IPS-11a (cell line): Measurements from ENCODE around the gene NALF2.

Experiments
- H3K4me3 ChIP-seq: one replicate; pipeline ENCODE4 v1.5.1; 2013; ENCODE audit warnings: low read depth, low read length, control low read depth

Gene NALF2

DNA sequence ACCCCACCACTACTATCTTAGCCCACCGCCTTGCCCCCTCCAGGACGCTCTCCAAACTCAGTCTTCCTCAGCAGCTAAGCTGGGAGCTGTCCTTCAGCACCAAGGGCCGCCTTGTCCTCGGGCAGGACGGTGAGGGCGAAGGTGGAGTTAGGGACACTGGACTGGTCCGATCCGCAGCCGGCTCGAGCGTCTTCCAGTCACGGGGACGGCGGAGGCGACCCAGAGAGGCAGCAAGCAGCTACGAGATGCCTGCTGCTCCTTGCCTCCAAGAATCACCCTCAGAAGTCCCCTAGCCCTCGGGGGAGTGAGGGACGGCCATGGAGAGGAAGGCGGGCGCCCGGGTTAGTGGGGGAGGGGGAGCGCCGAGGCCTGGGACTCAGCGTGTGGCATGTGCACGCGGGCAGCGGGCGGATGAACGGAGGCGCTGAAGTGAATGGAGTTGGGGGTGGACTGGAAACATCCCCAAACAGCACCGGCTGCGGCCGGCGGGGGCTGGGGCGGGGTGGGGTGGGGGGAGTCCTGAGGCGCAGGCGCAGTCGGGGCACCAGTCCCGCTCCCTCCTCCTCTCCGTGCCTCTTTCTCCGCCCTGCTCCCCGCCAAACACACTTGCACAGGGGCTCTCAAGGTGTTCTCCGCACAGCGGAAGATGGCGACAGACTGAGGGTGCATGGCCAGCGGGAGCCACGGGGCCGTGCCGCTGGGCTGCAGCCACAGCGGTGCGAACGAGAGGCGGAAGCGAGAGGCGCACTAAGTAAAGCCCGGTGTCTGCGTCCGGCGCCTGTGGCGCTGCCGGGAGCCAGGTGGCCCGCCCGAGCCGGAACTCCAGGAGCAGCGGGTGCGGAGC lies at the start of gene NALF2:
TSS of gene NALF2 (plus strand) at position 545 of the 844 bp plus-strand sequence. CDS start 957 bp downstream, outside the sequence.
- H3K4me3 ChIP-seq: peak within 1 kb of the TSS; percentile 45

DNA sequence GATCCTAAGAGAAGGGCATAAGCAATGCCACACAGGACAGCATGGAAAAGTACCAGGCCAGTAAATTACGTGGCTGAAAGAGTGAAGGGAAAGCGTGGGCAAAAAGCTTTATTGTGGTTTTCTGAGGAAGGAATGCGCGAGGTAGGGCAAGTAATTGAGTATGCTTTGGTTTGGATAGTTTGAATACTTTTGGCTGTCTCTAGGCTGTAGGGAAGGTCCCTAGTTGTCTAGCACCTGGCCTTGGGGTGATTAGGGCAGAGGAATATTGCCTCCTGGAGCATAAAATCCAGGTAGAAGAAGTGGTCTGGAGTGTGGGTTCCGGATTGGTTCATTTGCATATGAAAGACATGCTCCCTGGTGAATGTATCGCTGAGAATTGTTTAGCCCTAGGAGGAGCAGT lies 46.4 kb upstream of the NALF2 start:
- H3K4me3 ChIP-seq: no peak overlapping the region

- no peak overlapping the region for H3K4me3 ChIP-seq
Observed at GRCh38 chrX:69466546-69466945, 37.6 kb upstream of the NALF2 start.

DNA sequence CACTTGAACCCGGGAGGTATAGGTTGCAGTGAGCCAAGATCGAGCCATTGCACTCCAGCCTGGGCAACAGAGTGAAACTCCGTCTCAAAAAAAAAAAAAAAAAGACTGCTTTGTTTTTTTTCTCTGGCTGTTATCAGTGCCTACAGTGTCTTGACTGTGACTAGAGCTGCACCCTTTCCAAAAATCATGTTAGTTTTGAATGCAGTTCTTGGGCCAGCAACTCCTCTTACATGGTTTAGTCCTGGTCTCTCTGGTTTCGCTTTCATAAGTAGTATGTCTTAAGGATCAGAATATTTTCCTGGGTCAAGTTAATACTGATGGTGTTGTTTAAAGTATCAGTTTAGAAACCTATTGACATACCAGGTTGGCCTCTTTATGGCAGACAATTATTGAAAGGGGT lies 34.2 kb upstream of the NALF2 start:
- H3K4me3 ChIP-seq: no peak overlapping the region

- H3K4me3 ChIP-seq: no peak overlapping the region
Observed at GRCh38 chrX:69489625-69490024, 14.5 kb upstream of the NALF2 start.

DNA sequence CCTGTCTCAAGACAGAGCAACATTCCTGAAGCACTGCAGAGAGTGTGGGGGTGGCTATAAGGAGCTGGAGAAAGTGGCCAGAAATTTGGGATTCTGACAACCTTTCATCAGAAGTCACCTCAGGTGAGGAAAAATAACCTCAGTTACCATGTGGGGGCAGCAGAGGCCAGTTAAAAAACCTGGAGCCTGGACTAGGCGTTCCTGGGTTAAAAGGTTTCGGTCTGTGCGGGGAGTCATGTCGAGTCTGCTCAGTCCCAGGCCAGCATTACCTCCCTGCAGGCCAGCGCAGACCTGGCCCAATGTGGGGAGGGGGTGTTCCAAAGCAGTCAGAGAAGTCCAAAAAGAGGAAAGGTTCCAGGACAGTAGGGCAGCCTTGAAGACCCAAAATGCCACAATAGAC lies 10.9 kb upstream of the NALF2 start:
- H3K4me3 ChIP-seq: no peak overlapping the region

DNA sequence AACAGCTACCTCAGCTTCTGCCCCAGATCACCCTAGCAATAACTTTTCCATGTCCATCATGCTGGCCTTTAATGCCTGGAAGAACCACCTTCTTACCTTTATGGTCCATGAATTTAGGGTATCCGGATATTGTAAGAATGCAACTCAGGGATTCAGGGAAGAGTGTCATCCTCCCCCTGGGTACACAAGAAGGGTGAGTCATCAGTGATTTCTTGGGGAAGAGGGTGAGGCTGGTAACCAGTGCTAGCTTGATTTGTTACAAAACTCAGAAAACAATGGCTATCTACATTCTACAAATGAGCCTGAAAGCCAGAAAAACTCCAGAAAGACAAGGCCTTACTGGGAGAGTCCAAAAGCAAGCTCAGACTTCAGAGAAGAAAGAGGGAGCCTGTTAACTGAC lies 10.4 kb upstream of the NALF2 start:
- H3K4me3 ChIP-seq: no peak overlapping the region

DNA sequence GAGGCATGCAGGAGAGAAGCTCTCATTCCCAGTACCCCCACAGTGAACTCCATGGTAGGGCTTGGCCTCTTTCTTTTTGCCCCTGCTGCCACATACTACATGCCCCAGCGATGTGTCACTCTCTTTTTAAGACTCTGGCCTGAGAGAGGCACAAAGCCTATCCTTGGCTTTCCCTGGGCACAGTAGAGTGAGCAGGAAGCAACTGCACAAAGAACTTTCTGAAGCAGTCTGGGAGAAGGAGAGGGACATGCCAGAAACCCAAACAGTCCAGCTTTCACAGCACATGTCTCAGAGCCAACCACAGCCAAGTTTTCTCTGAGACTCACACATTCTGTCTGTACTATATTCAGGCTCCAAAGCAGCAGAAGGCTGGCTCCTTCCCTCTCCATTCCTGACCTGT lies 7.9 kb upstream of the NALF2 start:
- H3K4me3 ChIP-seq: no peak overlapping the region

DNA sequence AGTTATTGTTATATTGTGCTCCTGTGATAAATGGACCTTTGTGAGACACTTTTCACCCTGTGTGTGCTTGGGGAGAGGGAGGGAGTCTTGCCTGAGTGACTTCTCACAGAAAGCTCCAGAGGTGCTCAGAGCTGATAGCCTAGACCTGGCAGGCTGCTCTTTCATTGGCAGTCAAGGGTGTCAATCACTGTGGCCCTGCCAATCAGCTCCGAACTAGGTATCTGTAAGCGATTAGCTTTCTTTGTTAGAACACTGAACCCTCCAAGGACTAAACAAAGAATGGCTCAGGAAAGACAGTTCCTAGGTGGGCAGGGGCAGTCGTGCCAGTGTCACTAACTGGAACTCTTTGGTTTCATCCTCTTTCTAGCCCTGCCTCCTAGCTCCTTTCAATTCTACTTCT lies 2.7 kb upstream of the NALF2 start:
- no peak overlapping the region for H3K4me3 ChIP-seq

DNA sequence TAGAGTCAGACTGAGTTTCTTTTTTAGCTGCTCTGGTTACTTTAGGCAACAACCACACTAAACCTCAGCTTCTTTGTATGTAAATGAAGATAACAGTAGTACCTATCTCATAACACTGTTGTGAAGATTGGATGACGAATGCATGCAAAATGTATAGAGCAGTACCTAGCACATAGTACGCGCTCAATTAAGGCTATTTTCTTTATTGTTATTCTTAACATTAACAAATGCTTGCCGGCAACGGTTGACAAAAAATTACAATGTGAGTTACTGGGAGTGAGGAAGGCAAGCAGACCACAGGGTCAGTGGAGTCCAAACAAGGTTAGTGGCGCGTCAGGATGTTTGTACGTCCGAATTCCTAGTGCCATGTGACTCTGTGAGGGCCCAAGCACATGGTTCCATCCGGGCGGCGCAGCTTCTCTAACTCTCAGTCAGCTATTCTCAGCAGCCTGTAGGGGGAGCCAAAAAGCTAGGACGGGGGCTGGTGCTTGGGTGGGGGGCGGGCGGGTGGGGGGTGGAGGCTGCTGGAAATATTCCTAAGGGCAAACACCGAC lies 821 bp upstream of the NALF2 start:
- no peak overlapping the region for H3K4me3 ChIP-seq

DNA sequence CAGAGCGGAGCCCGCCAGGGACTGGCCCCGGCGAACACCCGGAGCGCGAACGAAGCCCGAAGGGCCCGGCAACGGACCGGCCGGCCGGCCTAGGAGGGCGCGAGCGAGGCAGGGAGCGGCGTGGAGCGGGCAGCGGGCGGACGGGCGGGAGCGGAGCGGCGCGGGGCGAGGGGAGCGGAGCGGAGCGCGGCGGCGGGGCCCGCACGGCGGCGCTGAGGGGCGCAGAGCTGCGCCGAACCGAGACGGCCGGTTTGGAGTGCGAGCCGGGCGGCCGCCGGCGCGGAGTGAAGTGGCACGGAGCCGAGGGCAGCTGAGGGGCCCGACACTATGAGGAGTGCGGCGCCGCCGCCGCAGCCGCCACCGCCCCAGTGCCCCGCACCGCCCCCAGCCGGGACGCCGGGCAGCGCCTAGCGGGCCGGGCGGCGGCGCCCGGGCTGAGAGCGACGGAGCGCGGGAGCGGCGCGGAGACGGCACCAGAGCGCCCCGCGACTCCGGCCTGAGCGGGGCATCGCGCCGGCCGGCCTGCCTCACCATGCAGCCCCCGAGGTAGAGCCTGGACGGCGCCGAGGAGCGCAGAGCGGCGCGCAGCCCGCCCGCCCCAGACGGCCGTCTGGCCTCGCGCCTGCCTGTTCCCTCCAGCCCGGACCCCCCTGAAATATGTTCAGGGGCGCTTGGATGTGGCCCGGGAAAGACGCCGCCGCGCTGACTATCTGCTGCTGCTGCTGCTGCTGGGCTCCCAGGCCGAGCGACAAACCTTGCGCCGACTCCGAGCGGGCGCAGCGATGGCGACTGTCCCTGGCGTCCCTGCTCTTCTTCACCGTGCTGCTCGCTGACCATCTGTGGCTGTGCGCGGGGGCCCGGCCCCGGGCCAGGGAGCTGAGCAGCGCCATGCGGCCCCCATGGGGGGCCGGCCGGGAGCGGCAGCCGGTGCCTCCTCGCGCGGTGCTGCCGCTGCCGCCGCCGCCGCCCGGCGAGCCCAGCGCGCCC lies 793 bp downstream of the NALF2 start:
- H3K4me3 ChIP-seq: peak overlapping the region; percentile 45

DNA sequence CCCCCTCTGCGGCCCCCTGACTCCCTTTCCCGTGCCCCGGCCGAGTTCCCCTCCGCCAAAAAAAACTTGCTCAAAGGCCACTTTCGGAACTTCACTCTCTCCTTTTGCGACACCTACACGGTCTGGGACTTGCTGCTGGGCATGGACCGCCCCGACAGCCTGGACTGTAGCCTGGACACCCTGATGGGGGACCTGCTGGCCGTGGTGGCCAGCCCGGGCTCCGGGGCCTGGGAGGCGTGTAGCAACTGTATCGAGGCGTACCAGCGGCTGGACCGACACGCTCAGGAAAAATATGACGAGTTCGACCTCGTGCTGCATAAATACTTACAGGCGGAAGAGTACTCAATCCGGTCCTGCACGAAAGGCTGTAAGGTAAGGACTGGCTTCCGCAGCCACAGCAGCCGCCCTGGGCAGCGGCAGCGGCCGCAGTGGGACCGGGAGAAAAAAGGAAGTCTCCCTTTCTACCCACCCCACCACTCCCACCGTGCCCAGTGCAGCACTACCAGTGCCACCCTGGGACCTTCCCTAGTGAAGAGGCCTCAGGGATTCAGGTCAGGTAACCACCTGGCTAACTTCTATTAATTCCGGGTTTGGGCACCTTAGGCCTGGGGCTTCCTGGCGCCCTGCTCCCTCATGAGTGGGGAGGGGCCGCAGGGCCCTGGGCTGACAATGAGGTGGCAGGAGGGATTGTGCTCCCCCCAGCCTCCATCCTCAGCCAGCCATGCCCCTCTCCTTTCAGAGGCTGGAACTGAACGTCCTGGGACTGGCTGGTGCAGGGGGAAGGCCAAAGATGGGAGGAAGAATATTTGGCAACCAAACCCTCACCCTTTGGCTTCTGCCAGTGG lies 1.9 kb downstream of the NALF2 start:
- H3K4me3 ChIP-seq: peak overlapping the region; percentile 27

DNA sequence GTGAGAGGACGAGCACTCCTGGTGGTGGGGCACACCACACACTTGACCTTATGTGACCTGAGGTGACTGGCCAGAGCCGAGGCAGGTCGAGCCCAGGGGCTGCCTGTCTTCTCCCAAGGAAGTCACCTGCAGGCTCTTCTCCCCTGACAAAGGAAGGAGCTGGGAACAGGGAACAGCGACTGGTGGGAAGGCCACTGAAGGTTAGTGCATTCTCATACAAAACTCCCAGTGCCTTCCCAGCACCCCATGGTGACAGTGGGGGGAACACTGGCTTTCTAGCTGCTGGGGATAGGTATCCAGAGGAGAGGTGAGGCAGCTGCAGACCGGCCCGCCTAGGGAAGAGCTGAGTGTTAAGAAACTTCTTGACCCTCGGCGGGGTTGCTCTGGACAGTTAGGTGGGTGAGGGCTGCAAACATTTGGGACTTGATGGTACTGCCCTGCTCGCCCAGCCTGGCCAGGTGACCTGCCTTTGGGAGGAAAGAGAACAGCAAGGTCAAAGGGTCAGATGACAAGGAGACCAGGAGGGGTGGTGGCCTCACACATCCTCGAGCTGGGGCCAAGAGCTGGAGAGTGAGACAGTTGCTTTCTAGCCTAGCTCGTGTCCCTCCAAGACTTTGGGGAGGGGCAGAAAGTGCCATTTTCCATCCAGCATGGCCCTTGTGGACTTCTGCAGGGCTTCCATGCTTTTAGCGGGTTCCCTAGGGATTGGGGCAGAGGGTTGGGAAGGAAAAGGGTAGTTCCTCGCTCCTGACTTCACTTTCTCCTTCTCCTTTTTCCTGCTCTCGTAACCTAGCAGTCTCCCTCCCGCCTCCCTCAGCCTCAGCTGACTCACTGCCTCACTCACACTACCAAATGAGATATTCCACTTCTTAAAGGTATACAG lies 2.7 kb downstream of the NALF2 start:
- no peak overlapping the region for H3K4me3 ChIP-seq

GRCh38 chrX:69507500-69507789 lies 3.3 kb downstream of the NALF2 start:
- no peak overlapping the region for H3K4me3 ChIP-seq

GRCh38 chrX:69508610-69509009 lies 4.5 kb downstream of the NALF2 start:
- no peak overlapping the region for H3K4me3 ChIP-seq

DNA sequence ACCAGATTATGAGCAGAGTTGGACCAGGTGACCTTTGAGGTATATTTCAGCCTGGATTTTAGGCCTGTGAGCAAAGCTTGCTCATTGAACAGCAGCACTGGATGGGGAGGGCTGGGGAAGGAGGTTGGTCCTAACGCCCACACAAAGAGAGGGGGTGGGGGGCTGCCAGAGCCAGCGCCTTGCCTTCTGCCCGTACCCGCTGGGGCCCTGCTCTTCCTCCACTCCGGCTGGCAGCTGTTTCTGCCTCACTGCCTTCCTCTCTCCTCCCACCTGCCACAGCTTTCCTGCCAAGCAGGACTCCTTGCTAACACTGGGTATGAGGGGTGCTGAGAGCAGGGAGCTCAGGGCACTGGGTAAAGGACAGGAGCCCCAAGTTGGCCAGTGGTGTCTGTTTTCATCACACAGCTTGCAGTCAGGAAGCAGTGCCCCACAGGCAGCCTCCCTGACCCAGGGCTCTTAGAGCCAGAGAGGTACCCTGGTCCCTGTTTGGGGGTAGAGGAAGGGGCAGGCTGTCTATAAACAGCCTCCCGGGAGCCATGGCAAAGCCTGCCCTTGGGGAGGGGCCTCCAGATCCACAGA lies 6.1 kb downstream of the NALF2 start:
- H3K4me3 ChIP-seq: no peak overlapping the region

DNA sequence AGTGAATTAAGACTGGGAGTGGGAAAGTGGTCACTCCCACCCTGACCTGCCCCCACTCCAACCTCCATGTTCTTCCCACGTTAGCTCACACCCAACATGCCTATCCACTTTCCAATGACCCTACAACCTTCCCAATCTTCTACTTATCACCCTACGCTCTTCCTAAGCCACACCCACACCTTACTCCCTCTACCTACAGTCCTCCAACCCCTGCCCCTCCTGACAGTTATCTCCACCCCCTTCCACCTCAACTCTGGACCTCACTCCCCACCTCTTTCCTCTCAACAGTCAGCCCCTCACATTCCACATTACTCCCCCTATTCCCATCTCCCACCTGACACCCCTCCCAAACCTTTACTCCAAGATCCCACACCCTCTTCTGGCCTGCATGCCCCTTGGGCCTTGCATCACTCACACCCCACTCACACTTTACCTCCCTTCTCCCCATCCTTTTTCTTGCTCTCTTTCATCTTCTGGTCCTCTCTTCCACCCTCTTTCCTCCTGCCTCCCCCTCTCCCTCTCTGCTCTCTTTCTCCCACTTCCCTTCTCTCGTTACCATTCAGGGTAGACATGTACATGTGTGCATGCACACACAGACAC lies 6.9 kb downstream of the NALF2 start:
- H3K4me3 ChIP-seq: no peak overlapping the region

DNA sequence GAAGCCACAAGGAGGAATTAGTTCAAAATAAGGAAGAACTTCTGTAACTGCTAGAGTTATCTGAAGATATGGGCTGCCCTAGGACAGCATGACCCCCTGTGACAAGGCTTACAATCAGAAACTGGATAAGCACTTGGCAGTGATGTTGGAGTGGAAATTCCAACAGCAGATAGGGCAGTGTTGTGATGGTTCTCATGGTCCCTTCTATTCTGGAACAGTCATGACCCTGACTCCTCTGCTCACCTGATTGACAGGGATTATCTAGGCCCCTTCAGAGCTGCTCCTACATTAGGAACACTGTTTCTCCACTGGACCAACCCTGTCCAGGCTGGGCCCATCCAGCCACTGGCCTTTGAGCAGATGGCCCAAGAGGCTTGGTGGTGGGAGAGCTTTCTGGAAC lies 17.9 kb downstream of the NALF2 start:
- no peak overlapping the region for H3K4me3 ChIP-seq

DNA sequence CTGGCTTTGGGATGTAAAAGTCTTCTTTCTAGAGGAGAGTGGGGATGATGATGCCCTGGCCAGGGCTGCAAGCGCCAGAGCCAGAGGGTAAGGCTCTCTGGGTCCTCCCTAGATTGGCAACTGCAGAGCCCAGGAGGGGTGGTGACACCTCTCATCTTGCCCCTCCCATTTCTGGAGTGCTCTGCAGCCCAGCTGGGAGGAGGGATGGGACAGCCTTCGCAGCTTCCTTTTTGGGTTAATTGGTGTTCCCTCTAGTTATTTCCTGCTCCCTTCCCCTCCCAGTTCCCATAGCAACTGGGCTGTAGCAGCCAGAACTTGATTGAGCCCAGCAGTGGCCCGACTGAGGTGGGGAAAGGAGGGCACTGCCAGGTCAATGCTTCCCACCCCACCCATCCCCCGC lies 19.2 kb downstream of the NALF2 start:
- H3K4me3 ChIP-seq: no peak overlapping the region
